ENCODE data around the gene SCN9A.
"Not testable (repeated sequence)": the region's sequence is repeated elsewhere in the genome, so short reads cannot be mapped to it uniquely, and the experiment has no call there.

Gene SCN9A

DNA sequence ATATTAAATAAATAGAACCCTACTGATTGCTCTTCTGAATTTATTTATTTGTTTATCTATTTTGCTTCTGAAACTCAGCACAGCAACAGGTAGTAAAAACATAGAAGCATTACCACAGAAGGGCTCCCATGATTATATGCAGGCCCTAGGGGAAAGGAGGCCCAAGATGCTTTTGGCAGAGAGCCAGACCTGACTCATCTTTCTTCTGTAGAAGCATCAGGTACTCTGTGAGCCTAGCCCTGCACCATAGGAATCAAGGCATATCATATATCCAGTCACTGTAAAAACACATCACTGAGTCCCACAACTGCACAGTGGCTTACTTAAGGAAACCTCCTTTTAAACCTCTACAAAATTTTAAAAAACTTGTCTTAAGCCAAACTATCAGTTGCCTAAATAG, 1.8 kb downstream of the SCN9A start:
- peak; percentile 8 to 41 for DNase-seq

DNA sequence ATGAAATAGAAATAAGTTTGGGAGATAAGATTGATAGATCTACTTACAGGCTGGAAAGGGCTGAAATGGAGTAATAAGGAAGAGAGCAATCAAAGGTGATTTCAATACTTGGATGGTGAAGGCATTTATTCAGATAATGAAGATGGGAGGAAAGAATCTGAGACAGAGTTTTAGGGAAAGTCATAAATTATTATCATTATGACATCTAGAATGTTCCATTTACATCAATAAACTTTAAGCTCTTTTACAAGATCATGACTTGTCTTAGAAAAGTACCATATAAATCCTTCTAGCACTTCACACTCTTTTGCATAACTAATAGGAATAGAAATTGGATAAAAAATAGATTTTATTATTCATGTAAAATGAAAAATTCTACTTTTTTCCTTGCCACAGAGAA, 2.2 kb downstream of the SCN9A start:
- no peak for DNase-seq

DNA sequence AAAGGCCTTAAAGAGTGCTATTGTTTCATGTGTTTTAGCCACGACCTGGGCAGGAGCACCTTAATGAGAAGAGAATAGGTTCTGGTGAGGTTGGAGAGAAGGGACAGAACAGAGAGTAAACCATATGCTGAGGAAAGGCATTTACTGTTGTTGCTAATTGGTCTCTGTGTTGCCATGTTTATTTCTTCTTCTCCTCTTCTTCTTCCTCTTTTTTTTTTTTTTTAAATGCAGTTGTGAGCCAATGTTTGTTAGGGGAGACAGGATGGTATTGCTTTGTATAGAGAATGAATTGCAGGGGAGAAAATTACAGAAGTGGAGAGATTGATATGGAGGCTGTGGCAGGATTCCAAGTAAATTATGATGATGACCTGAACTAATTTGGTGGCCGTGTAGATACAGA, 2.6 kb downstream of the SCN9A start:
- DNase-seq, result no peak

DNA sequence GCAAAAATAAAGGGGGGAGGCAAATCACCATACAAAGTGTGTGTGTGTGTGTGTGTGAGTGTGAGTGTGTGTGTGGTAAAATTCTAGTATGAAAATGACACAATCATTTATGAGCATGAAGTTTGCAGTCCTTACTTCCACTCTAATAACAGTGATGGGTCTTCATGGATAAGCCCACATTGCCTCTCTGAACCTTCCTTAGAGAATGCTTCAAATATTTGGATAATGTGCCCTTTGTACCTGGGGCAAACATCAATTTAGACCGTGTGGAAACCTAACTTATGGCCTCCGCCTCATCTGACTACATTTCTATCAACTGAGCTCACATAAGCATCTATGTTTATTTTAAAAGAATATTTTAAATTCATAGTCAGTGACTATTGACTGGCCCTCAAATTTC, 3.7 kb downstream of the SCN9A start:
- no peak for DNase-seq

DNA sequence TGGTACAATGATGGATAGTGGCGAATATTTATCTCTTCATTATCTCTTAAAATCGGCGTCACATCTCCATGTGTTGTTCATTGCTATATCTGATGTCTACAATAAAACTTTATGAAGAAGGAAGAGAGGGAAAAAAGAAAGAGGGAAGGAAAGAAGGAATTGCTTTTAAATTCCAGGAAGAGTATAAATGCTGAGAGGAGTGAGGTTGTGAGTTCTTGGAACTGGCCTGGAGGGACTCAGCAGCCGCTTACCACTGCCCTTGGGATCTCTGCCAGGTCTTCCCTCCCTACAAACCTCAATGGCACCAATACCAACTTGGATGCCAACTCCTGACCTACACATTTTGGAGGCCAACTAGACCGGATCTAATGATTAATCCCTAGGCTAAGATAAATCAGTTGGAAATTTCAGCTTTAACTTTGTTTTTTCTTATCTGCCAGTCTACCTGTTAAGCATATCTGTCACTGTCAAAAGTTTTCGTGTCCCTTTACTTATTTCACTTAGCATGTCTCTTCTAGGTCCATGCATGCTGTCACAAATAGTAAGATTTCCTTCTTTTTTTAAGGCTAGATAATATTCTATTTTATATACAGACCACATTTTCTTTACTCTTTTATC, 9.8 kb downstream of the SCN9A start:
- no peak for DNase-seq

DNA sequence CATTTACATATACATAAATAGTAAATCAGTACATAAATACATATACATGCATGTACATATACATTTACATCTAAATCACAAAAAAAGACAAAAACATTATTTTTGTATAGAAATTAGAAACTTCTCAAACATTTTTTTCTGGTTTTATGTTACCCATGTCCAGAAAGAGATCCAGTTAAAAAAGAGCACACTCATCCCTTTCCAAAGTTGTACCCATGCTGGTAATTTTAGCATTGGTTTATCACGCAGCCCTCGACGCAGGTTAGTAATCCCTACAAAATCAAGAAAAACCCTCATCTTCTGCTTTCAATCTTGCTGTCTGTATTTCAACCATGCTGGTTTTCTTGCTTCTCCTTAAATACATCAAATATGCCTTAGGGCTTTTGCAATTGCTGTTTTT, 10.5 kb downstream of the SCN9A start:
- no peak for DNase-seq

DNA sequence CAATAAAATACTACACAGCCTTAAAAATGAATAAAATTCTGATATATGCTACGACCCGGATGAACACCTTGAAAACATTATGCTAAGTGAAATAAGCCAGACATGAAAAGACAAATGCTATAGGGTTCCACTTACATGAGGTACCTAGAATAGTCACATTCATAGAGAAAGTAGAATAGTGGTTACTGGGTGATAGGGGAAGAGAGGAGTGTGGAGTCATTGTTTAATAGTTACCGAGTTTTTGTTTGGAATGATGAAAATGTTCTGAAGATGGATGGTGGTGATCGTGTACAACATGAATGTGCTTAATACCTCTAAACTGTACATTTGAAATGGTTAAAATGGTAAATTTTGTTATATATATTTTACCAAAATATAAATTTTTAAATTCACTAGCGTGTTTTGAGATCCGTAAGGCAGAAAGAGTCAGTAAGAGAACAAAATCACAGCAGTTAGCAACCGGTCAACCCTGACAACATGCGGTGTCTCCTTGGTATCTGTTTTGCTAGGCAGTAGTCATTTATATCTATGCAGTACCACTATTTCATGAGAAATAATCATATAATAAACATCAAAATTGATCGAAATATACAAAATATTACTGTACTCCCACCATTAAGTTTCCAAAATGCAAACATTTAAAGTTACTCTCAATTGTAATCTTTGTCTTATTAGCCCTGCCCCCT, 11.1 kb downstream of the SCN9A start:
- no peak for DNase-seq

DNA sequence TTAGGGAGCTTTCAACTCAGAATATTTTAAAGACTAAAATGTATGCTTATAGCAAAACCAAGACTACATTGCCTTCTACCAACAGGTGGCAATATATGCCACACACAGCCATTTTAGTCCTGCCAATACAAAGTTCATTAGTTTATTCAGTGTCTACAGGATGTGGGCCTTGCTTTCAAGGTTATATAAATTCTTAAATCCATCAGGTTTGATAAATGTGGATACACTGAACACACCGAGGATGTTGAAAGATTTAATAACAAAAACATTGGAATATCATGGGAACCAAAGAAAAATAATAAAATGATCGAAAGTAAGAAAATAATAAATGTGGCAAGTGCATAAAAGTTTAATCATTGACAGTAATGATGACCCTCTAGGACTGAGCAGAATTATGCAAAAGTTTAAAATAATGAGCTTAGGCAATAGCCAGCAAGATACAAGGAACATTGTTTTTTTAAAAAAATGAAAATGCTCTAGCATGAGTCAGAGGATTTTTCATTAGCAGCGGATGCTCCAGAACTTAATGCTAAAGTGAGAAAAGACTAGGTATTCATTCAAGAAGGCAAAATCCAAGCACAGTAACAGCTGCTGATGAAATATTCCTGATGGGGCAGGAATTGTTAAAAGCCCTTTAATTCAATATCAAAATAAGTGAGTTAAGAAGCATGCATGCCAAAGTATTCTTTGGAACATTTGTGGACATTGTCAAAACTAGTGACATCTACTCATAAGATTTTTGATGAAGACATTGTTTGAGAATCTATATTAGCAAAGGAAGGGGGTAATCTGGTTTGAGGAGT, 14.2 kb downstream of the SCN9A start:
- no peak for DNase-seq

DNA sequence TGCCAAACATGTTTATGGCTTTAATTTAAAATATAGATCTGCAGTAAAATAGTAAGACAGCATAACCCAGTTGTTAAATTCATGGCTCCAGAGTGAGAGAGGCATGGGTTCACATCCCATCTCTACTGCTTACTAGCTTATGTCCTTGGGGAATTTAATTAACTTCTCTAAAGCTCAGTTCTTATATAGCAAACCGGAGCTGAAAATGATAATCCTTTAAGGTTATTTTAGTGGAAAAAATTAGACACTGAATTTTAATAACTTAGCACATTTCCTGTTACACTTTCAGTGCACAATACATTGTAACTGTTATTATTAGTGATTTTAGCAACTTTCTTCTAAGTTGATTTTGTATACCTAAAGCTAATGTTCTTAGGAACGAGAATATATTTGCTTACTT, 14.8 kb downstream of the SCN9A start:
- DNase-seq, result no peak

DNA sequence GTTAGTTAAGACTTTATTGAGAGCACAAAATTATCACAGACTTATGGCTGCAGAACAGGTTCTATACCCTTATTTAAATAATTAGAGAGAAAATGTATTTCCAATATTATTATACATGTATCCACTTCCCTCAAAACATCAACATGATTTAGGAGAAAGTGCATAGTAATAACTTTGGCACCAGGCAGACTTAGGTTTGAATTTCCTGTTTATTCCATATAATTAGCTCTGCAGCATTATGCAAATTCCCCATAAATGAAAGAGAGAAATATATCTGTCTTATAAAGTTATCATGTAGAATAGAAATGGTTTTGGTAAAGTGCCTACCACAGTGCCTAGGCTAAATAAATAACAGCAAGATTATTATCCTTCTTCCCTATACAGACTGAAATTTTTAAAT, 15.3 kb downstream of the SCN9A start:
- DNase-seq, result no peak

DNA sequence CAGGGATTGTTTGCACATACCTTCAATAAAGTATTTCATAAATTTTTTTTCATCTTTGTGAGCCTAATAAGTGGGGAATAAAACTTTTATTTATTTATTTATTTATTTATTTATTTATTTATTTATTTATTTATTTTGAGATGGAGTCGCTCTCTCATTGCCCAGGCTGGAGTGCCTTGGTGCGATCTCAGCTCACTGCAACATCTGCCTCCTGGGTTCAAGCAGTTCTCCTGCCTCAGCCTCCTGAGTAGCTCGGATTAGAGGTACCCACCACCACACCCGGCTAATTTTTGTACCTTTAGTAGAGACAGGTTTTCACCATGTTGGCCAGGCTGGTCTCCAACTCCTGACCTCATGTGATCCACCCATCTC, 17.8 kb downstream of the SCN9A start:
- not testable (repeated sequence) for DNase-seq

DNA sequence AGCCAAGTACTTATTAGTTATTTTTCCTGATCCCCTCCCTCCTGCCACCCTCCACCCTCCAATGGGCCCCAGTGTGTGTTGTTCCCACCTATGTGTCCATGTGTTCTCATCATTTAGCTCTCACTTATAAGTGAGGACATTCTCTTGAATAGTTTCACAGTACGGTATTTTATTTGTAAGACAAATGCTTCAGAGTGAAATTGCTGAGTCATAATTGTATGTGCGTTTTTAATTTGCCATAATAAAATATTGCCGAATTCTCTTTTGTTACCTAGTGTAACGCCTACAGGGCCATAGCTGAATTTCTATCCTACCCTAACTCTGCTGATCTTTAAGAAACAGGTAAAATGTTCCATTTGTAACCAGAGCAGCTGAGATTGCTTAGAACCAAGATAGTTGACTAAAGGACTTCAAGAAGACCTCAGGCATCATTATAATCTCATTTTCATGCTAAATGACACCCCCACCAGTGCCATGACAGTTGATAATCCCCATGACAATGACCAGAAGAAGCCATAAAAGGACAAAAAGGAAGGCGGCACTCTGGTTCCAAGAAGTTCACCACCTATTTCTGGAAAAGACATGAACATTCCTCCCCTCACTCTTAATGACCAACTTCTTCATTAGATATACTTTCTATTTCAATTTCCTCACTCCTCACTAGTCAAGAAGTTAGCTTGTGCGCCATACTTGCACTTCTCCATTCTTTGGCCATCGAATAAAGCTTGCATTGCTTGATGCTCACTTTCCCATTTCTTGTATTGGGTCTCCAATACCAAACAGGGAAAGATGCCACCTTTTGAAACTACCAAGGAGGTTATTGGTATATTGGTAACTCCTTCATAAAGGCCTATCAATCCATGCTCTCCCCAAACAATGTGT, 18.4 kb downstream of the SCN9A start:
- DNase-seq, result no peak

DNA sequence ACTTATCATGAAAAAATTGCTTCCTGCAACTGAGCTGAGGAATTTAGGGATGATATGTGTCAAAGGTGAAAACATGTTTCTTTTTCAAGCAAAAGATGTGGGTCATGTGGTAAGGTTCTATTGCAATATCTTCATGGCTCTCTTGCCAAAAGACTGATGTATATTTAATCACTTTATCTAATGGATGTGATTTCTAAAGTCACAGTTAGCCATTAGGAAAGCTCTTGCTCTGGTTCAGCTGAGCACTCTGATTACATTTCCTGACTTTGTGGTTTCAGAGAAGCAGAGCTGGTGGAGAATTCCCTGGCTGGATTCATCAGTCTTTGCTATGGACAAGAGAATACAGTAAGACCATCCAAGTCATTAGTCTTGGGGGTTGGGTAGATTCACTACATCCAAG, 24.4 kb downstream of the SCN9A start:
- DNase-seq, result no peak

DNA sequence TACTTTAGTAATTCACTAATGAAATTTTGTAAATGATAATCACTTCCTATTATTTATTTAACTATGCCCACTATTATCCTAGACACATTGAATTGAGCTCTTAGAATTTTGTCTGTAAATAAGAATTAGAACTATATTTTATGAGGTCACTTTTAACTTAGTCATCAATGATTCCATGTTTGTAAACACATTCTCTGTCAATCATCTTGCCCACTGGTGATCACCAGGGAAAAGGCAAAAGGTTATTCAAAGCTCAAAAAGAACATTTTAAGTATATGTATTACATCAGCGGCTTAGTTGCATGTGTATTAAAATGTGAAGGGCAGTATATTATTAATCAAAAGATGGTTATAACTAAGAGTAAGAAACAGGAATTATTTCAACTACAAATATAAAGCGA, 25.2 kb downstream of the SCN9A start:
- no peak for DNase-seq

DNA sequence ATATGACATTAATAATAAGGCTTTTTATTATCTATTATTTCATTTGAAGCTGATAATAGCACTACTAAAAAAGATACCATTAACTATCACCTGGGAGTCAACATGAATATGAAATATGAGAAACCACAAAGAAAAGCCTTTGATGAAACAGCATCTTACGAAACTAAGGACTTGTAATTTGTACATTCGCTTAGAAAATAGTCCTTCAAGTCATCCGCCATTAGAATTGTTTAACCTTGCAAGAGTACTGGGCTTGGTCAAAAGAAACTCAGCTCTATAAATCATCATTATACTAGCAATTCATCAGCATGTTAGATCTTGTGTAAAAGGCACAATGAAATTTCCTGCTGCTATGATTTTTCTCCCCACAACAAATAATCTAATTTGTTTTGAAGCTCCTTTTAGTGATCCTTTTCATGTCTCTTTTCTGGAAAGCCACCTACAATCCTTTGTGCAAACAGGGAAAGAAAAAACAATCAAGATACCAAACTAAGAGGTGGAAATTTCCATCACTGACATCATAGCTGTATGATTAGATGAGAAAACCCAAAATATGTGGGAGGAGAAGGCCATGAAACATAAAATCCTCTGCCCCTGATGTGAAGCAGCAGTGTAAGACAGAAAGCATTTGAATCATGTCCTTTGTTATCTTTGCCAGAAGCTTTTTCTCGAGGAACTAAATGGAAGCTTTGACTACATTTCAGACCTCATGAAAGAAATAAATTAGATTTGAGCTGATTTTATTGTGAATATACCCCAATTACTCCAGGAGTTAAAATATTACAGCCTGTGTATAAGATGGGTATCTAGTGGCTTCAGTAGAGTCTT, 31.2 kb downstream of the SCN9A start:
- no peak for DNase-seq

DNA sequence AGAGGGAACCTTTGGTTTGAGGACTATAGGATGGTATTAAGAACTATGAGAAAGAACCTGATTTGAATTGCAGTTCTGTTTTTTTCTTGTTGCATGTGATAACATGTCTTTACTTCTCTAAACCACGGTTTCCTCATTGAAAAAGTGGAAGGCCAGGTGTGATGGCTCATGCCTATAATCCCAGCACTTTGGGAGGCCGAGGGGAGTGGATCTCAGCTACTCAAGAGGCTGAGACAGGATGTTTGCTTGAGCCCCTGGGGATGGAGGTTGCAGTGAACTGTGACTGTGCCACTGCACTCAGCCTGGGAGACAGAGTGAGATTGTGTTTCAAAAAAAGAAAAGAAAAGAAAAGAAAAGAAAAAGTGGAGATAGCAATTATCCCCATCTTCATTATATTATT, 32.3 kb downstream of the SCN9A start:
- peak; percentile 4 to 27 for DNase-seq

DNA sequence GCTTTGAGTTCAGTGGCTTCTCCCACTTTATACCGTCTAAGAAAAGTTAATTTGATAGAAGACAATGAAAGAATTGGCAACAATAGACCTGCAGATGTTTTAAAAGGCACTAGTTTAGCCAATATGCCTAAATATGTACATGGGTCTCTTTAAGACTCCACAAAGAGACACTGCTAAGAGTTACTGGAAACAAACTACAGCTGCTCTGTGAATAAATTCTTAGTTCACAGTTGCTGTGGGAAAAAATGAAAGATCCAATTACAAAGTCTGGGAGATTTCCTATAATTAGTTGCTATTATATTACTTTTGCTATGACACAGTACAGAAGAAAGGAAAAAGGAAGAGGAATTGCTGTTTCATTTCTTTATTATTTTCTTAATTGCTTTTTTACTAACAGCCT, 34.3 kb downstream of the SCN9A start:
- no peak for DNase-seq

DNA sequence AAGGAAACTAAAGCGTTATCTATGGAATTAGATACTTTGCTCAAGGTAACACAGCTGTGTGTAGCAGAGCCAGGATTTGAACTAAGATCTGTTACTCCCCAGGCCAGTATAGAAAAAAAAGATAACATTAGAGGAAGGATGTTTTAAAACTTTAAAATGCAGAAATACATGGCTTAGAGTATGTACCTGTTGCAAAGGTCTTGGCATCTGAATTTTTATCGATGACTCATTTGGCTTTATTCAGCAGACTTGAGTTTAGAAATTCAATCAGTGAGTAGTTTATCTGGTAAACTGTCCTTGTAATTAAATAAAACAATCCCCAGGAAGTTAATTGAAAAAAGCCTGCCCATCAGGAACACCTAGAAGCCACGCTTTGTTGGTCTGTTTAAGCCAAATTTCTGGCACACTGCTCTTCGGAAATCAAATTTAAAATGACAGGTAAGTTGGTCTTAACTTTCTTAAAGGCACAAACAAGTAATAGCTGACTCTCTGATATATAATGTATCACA, 36.9 kb downstream of the SCN9A start:
- no peak for DNase-seq

DNA sequence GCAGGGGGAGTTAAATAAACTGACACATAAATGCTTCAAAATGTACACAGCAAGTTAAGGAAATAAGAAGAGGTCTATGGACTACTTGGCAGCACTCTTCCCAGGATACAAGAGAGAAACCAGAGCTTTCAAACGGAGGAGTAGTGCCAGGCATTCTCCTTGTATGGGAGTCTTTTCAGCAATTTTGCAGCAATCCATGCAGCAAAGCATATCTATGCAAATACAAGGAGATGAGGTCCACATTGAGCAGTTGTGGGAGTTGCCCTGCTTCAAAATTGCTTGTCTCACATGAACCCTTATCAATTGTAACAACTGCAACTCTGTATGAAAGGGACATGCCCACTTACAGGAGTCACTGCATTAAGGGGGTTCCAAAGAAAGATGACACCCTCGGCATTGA, 37.8 kb downstream of the SCN9A start:
- no peak for DNase-seq

DNA sequence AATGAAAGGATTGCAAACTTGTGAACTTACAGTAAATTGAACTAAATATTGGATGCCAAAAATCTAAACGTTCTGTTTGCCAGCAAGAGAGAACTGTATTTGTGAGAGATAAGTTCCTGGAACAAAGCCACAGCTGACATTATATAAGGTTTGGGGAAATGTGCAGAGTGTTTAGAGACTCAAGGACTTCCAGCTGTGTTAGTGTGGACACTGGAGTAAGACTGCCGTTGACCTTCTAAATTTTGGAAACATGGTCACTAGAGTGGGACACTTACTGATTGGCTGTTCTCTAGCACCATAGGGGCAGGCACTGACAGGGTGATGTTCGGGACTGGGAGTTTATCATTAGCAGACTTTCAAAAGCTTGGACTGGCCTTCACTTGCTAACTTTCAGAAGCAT, 40.5 kb downstream of the SCN9A start:
- no peak for DNase-seq

DNA sequence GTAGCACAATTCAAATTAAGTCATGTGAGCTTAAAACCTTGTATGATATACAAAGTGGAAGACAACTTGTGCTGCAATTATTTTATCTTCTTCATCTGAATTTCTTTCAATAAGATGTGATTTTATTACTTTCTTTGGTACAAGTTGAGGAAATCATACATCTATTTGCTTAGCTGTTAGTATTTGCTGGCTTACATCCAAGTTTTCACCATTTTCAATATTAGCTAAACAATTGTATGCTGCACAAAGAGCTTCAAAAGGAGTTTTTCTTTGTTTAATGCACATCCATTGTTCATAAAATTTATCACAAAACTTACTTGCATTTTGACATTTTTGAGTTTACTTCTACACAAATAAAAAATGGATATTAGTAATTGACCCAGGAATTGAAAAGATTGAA, 40.9 kb downstream of the SCN9A start:
- DNase-seq, result no peak

DNA sequence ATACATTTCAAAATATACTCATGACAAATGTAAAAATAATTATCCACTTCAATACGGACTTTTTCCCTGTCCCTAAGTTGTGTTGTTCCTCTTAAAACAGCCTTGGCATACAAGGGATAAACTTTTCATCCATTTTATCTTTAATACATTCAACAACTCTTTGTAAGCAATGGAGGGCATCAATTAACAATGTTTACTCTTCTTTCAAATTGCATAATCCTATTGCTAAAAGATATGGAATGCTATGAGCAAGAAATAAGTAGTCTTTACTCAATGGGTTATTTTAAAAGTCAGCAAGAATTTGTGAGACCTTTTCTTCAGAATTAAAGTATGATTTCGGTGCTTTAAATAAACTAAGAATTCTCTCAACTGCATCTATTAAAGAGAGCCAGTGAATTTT, 41.9 kb downstream of the SCN9A start:
- no peak for DNase-seq

Data from NCI-H187 (cell line).